Suprapubic skin (tissue), 4 donors: ENCODE results near the gene CLCNKB. TPM values are rescaled to one million over a fixed set of nuclear protein-coding genes. Genes with fewer than 3 reads are reported as not detected.

ENCODE experiments used
- DNase-seq, 2 donors: peaks; one replicate each; pipeline ENCODE4 v3.0.0-alpha.2; 2019; ENCODE audit warnings: low spot score in 2 of 2
- H3K27ac ChIP-seq: fragments of 200-600 bp; sonication (generic); one replicate; pipeline ENCODE4 v1.5.1; 2019
- H3K27me3 ChIP-seq: fragments of 200-600 bp; sonication (generic); one replicate; pipeline ENCODE4 v1.5.1; 2019
- H3K36me3 ChIP-seq: fragments of 200-600 bp; sonication (generic); one replicate; pipeline ENCODE4 v1.5.1; 2019
- H3K4me1 ChIP-seq: fragments of 200-600 bp; sonication (generic); one replicate; pipeline ENCODE4 v1.5.1; 2019
- H3K4me3 ChIP-seq: fragments of 200-600 bp; sonication (generic); one replicate; pipeline ENCODE4 v1.5.1; 2019; ENCODE audit warnings: mild to moderate bottlenecking
- H3K9me3 ChIP-seq: fragments of 200-600 bp; sonication (generic); one replicate; pipeline ENCODE4 v1.5.1; 2019
- CTCF ChIP-seq, 2 donors: fragments of 200-600 bp in 1 of 2; fragments of 450-650 bp in 1 of 2; sonication (generic) in 1 of 2; IDR thresholded peaks; one replicate each; pipeline ENCODE4 v1.5.1; 2016 to 2019; ENCODE audit warnings: antibody characterized with exemption in 2 of 2, mild to moderate bottlenecking in 1 of 2, moderate library complexity in 1 of 2
- EP300 ChIP-seq: sonication (generic); formaldehyde crosslinking; IDR thresholded peaks from one replicate; pipeline ENCODE4 v1.6.1; 2017; ENCODE audit warnings: antibody characterized with exemption
- POLR2A ChIP-seq, 2 donors: fragments of 450-650 bp; IDR thresholded peaks; one replicate each; pipeline ENCODE4 v1.6.1; 2017; ENCODE audit warnings: antibody characterized with exemption in 2 of 2, mild to moderate bottlenecking in 2 of 2, moderate library complexity in 2 of 2
- POLR2AphosphoS5 ChIP-seq, 3 donors: sonication (generic); formaldehyde crosslinking; IDR thresholded peaks; one replicate each; pipeline ENCODE4 v1.6.1; 2017; ENCODE audit warnings: antibody characterized with exemption in 3 of 3
- WGBS: methylation state at CpG from one replicate; pipeline ENCODE4 v1.1.5; 2018; 5-methylcytosine and 5-hydroxymethylcytosine counted together
- total RNA-seq, 4 donors: library from RNA; depleted of rRNA; stranded (reverse); fragments of >200 nt; gene quantifications; one replicate each; pipeline ENCODE4 v1.1.0, GENCODE V29; 2016

The CLCNKB gene
- total RNA-seq, 4 donors from 2014 or later = 0.42 TPM; not detected in 3

- Histone ChIP-seq H3K27me3 (peaks cover 5% of the 10 kb centered on the region), H3K36me3 (no peaks in the 10 kb centered on the region), H3K4me3 (no peak overlapping the region), H3K9me3 (no peaks in the 10 kb centered on the region), H3K27ac (no peak overlapping the region), H3K4me1 (peaks cover 62% of the 10 kb centered on the region)
- no peak for TF ChIP-seq EP300
- DNase-seq = no peak
- WGBS = 55% methylated on average over 11 of the region's 11 CpGs
Measured at GRCh38 chr1:16075337-16076030, 31.9 kb downstream of the CLCNKB start.

GRCh38 chr1:16076031-16076864 lies 32.7 kb downstream of the CLCNKB start:
- Histone ChIP-seq H3K4me1 (peaks cover 62% of the 10 kb centered on the region), H3K36me3 (no peaks in the 10 kb centered on the region), H3K27me3 (peaks cover 5% of the 10 kb centered on the region), H3K27ac (no peak overlapping the region), H3K4me3 (no peak overlapping the region), H3K9me3 (no peaks in the 10 kb centered on the region)
- TF ChIP-seq EP300 = no peak
- no peak for TF ChIP-seq POLR2A (IDR thresholded peaks at IDR 0.05)
- TF ChIP-seq POLR2AphosphoS5 (IDR thresholded peaks at IDR 0.05) = no peak
- no peak for TF ChIP-seq CTCF (IDR thresholded peaks at IDR 0.05)
- no peak for DNase-seq
- 57% methylated on average over 6 of the region's 14 CpGs for WGBS

GRCh38 chr1:16076865-16077238 lies 33.3 kb downstream of the CLCNKB start:
- Histone ChIP-seq H3K27me3 (peaks cover 5% of the 10 kb centered on the region), H3K4me1 (peaks cover 66% of the 10 kb centered on the region), H3K27ac (peak overlapping the region; percentile 34), H3K9me3 (no peaks in the 10 kb centered on the region), H3K4me3 (no peak overlapping the region), H3K36me3 (no peaks in the 10 kb centered on the region)
- 20% methylated on average over 1 of the region's 11 CpGs for WGBS
- no peak for DNase-seq
- TF ChIP-seq CTCF (IDR thresholded peaks at IDR 0.05) = no peak
- peak in 1 of 3 donors; percentile 23 for TF ChIP-seq POLR2AphosphoS5 (IDR thresholded peaks at IDR 0.05)
- TF ChIP-seq EP300 = no peak

GRCh38 chr1:16077406-16078245 lies 34.0 kb downstream of the CLCNKB start:
- peak overlapping the region; percentile 34 for H3K27ac ChIP-seq

More at GRCh38 chr1:16077406-16078245, 34.0 kb downstream of the CLCNKB start:
- H3K4me3 ChIP-seq = no peak overlapping the region
- 72% methylated on average over 12 of the region's 12 CpGs for WGBS
- no peak for DNase-seq
- H3K4me1 ChIP-seq = peaks cover 73% of the 10 kb centered on the region
- H3K27me3 ChIP-seq = peaks cover 5% of the 10 kb centered on the region
- H3K9me3 ChIP-seq = no peaks in the 10 kb centered on the region
- TF ChIP-seq POLR2A (IDR thresholded peaks at IDR 0.05) = no peak
- TF ChIP-seq CTCF (IDR thresholded peaks at IDR 0.05) = no peak
- TF ChIP-seq POLR2AphosphoS5 (IDR thresholded peaks at IDR 0.05) = no peak
- TF ChIP-seq EP300 = no peak
- H3K36me3 ChIP-seq = no peaks in the 10 kb centered on the region
